Hepatocyte (in vitro differentiated cells): ENCODE measurements around the gene HORMAD2.

Experiments used
- EZH2phosphoT487 ChIP-seq: fragments of 200-600 bp; sonication (generic); IDR thresholded peaks from one replicate; pipeline ENCODE4 v1.6.1; 2018; ENCODE audit warnings: antibody characterized with exemption, mild to moderate bottlenecking, low read depth, moderate library complexity; ENCODE audit not compliant: unreplicated experiment, severe bottlenecking
- TF ChIP-seq, protein P1 (sequence below): fragments of 200-600 bp; sonication (generic); IDR thresholded peaks from 2 replicates; pipeline ENCODE4 v1.5.1; 2016; ENCODE audit warnings: antibody characterized with exemption, mild to moderate bottlenecking; ENCODE audit not compliant: poor library complexity

DNA sequence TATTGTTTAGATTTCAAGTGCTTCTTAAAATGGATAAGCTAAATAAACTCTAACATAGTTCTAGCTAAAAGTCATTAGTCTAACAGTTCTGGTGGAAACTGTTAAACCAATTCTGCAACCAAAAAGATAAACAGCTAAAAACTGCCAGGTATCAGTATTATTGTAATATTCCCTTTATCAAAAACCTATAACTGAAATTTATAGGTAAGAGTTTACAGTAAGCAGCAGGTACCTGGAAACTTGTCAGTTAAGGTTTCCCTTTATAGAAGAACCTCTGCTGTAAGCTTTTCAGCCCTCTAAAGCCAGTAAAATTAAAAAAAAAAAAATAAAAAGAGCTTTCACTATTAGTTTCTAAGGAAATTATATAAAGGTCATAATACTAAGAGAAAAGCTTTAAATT, 105.3 kb downstream of the HORMAD2 start:
- TF ChIP-seq, protein P1, sequence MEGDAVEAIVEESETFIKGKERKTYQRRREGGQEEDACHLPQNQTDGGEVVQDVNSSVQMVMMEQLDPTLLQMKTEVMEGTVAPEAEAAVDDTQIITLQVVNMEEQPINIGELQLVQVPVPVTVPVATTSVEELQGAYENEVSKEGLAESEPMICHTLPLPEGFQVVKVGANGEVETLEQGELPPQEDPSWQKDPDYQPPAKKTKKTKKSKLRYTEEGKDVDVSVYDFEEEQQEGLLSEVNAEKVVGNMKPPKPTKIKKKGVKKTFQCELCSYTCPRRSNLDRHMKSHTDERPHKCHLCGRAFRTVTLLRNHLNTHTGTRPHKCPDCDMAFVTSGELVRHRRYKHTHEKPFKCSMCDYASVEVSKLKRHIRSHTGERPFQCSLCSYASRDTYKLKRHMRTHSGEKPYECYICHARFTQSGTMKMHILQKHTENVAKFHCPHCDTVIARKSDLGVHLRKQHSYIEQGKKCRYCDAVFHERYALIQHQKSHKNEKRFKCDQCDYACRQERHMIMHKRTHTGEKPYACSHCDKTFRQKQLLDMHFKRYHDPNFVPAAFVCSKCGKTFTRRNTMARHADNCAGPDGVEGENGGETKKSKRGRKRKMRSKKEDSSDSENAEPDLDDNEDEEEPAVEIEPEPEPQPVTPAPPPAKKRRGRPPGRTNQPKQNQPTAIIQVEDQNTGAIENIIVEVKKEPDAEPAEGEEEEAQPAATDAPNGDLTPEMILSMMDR = no peak
- TF ChIP-seq EZH2phosphoT487 = no peak
